Activated B cell treated with CpG ODN at 0.5 μM for 24 hours (primary cell): ENCODE results near the gene CNTD1. TPM values are rescaled to one million over a fixed set of nuclear protein-coding genes. Genes with fewer than 3 reads are reported as not detected.
"Not testable (repeated sequence)": the region's sequence is repeated elsewhere in the genome, so short reads cannot be mapped to it uniquely, and the experiment has no call there.

Experiments used
- ATAC-seq: fragments of 200-7000 bp; cut with Tn5 transposase; one replicate; pipeline ENCODE4 v1.10.0; 2021; ENCODE audit warnings: low read depth, mild to moderate bottlenecking, moderate library complexity
- CTCF ChIA-PET: fragments of 350-600 bp; sonication (Branson Sonifier 250); formaldehyde crosslinking; loops from one replicate; lab custom pipeline; 2021; ENCODE audit warnings: antibody characterized with exemption; lab: Charles Lee
- POLR2A ChIA-PET: fragments of 350-600 bp; sonication (Branson Sonifier 250); formaldehyde crosslinking; loops from one replicate; lab custom pipeline; 2021; ENCODE audit warnings: antibody characterized with exemption; lab: Charles Lee
- DNase-seq: peaks from one replicate; pipeline ENCODE4 v3.0.0; 2022
- H3K27ac Mint-ChIP-seq: one replicate; pipeline ENCODE4 v1.8.0; 2020; ENCODE audit warnings: mixed read lengths
- H3K27me3 Mint-ChIP-seq: one replicate; pipeline ENCODE4 v1.8.0; 2021; ENCODE audit warnings: mixed read lengths
- H3K36me3 Mint-ChIP-seq: one replicate; pipeline ENCODE4 v1.8.0; 2021; ENCODE audit warnings: low read depth, mixed read lengths
- H3K4me1 Mint-ChIP-seq: one replicate; pipeline ENCODE4 v1.8.0; 2021; ENCODE audit warnings: mixed read lengths
- H3K4me3 Mint-ChIP-seq: one replicate; pipeline ENCODE4 v1.8.0; 2020; ENCODE audit warnings: mild to moderate bottlenecking, mixed read lengths
- H3K9me3 Mint-ChIP-seq: one replicate; pipeline ENCODE4 v1.8.0; 2020; ENCODE audit warnings: mixed read lengths
- CTCF ChIP-seq: fragments of 200-600 bp; IDR thresholded peaks from one replicate; pipeline ENCODE4 v1.8.0; 2022; ENCODE audit warnings: antibody characterized with exemption, mild to moderate bottlenecking
- intact Hi-C: fragments of 100-400 bp; cut with micrococcal nuclease; formaldehyde crosslinking; loops from one replicate; pipeline ENCODE4 v1.15.1; 2024
- total RNA-seq: library from RNA; stranded (reverse); gene quantifications from 2 replicates; pipeline ENCODE4 v1.2.3, GENCODE V29; 2022

The CNTD1 gene
- total RNA-seq, 1 donor from 2014 or later, result not detected

DNA sequence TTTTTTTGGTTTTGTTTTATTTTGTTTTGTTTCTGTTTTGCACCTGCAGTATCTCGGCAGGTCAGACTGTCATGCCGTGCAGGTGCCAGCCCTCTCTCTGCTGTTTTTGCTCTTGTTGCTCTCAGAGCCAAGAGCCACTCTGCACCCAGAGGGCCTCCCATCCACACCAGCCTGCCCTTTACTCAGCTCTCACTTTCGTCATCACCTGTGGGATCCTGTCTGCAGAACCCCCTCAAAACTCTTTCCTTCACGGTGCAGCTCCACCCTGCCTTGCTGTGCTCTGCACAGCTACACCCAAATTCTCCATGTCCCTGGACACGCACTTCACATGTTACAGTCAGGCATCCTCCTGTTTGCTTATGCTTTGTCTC lies 54.9 kb downstream of the CNTD1 start:
- POLR2A ChIA-PET, result no interaction called here
- peaks cover 5% of the 10 kb centered on the region for H3K27me3 Mint-ChIP-seq
- H3K4me3 Mint-ChIP-seq, result no peak overlapping the region

DNA sequence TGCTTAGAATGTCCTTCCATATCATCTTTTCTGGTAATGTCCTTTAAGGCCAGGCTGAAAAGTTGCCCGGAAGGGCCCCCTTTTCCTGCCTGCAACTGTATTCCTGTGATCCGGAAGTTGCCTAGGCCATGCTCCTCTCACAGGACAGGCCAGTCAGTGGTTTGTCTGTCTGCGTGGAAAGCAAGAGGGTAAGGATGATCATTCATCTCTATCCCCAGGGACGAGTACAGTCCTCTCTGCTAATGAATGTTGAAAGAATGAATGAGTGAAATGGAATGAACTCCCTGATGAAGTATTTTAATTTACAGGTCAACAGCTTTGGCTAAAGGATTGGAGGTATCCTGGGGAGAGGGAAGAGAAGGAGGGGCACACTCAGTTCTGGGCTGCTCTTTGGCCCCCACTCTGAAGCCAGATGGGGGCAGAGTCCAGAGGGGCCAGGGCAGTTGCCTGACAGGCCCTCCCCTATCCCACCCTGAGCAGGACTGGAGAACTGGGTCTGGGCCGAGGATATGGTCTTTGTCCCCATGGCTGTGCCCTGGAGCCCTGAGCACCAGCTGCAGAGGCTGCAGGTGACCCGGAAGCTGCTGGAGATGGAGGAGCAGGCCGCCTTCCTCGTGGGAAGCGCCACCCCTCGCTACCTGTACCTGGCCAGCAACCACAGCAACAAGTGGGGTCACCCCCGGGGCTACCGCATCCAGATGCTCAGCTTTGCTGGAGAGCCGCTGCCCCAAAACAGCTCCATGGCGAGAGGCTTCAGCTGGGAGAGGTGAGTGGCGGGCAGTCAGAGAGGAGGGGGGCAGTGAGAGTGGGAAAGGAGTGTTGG lies 55.5 kb downstream of the CNTD1 start:
- no peak overlapping the region for H3K27ac Mint-ChIP-seq
- no peaks in the 10 kb centered on the region for H3K4me1 Mint-ChIP-seq
- H3K9me3 Mint-ChIP-seq, result no peaks in the 10 kb centered on the region
- intact Hi-C loops, result no loop called here
- no peaks in the 10 kb centered on the region for H3K36me3 Mint-ChIP-seq
- no peak for ATAC-seq
- POLR2A ChIA-PET, result interaction anchor here (0.7 kb wide), 1 partner anchor 89 kb away, joined by 7 read pairs; no protein-coding TSS in a partner anchor
- H3K27me3 Mint-ChIP-seq, result peaks cover 5% of the 10 kb centered on the region
- CTCF ChIA-PET, result no interaction called here
- no peak overlapping the region for H3K4me3 Mint-ChIP-seq
- no peak for DNase-seq
- no peak for TF ChIP-seq CTCF

More for the DNA sequence above, 54.9 kb downstream of the CNTD1 start:
- TF ChIP-seq CTCF, result no peak
- Mint-ChIP-seq H3K36me3 (no peaks in the 10 kb centered on the region), H3K27ac (no peak overlapping the region), H3K9me3 (no peaks in the 10 kb centered on the region), H3K4me1 (no peaks in the 10 kb centered on the region)
- intact Hi-C loops, result no loop called here
- DNase-seq (no peak), ATAC-seq (no peak)
- CTCF ChIA-PET, result no interaction called here

DNA sequence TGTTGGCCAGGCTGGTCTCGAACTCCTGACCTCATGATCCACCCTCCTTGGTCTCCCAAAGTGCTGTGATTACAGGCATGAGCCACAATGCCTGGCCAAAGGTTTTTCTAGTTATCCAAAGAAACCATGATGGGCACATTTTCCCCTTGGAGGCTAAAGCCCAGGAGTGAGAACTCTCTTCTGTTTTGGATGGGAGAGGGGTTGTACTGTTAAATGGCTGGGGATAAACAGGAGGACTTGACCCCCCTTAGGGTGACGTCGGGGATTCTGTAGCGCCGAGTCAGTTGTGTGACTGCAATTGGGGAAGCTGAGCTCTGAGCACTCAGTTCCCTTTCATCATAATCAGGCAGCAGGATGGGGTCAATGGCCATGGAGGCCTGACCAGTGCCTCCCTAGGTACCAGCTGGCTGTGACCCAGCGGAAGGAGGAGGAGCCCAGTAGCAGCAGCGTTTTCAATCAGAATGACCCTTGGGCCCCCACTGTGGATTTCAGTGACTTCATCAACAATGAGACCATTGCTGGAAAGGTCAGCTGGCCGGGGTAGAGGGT lies 56.5 kb downstream of the CNTD1 start:
- intact Hi-C loops, result no loop called here
- no peak for ATAC-seq
- H3K36me3 Mint-ChIP-seq, result no peaks in the 10 kb centered on the region
- no peak overlapping the region for H3K27ac Mint-ChIP-seq
- ChIA-PET CTCF (no interaction called here), POLR2A (interaction anchor here (0.7 kb wide), 1 partner anchor 90 kb away, joined by 7 read pairs; no protein-coding TSS in a partner anchor)
- DNase-seq, result no peak
- TF ChIP-seq CTCF, result no peak
- no peaks in the 10 kb centered on the region for H3K9me3 Mint-ChIP-seq
- no peaks in the 10 kb centered on the region for H3K4me1 Mint-ChIP-seq
- no peak overlapping the region for H3K4me3 Mint-ChIP-seq
- peaks cover 5% of the 10 kb centered on the region for H3K27me3 Mint-ChIP-seq

DNA sequence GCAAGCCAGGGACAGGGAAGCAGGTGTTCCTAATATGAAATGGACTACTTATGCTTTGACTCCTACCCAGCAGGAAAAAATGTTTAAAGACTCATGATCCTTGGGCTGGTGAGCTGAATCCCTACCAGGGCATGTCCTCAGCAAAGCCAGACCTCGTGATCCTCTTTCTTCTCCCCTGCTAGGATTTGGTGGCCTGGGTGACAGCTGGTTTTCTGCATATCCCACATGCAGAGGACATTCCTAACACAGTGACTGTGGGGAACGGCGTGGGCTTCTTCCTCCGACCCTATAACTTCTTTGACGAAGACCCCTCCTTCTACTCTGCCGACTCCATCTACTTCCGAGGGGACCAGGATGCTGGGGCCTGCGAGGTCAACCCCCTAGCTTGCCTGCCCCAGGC lies 57.4 kb downstream of the CNTD1 start:
- ATAC-seq, H3K4me1 Mint-ChIP-seq, POLR2A ChIA-PET, H3K4me3 Mint-ChIP-seq, H3K27ac Mint-ChIP-seq, H3K36me3 Mint-ChIP-seq, CTCF ChIA-PET, intact Hi-C loops, H3K9me3 Mint-ChIP-seq, H3K27me3 Mint-ChIP-seq, DNase-seq: not testable (repeated sequence)

DNA sequence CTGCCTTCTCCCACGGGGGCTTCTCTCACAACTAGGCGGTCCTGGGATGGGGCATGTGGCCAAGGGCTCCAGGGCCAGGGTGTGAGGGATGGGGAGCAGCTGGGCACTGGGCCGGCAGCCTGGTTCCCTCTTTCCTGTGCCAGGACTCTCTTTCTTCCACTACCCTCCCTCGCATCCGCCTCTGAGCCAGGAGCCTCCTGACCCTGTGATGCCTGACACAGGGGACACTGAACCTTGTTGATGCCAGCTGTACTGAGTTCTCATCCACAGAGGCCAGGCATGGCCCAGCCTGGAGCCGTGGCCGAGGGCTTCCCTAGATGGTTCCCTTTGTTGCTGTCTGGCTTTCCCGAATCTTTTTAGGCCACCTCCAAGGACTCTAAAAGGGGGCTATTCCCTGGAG lies 57.9 kb downstream of the CNTD1 start:
- H3K27ac Mint-ChIP-seq, H3K9me3 Mint-ChIP-seq, H3K36me3 Mint-ChIP-seq, intact Hi-C loops, H3K4me1 Mint-ChIP-seq, CTCF ChIA-PET, POLR2A ChIA-PET, H3K4me3 Mint-ChIP-seq, ATAC-seq, H3K27me3 Mint-ChIP-seq, DNase-seq: not testable (repeated sequence)

DNA sequence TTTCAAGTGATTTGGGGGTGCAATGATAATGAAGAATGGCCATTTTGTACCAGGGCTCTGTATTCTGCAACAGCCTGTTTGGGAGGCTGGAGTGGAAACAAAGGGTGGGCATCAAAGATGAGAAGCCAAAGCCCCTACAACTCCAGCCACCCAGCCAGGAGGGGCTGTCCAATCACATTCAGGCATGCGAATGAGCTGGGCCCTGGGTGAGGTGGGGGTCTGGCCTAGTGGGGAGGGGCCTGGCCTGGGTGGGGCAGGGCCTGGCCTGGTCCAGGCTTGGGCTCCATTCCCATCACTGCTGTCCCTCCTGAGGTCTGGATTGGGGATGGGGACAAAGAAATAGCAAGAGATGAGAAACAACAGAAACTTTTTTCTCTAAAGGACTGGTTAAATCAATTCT lies 58.7 kb downstream of the CNTD1 start:
- ChIA-PET POLR2A (interaction anchor here (0.6 kb wide), 1 partner anchor 164 kb away, joined by 4 read pairs; no protein-coding TSS in a partner anchor), CTCF (no interaction called here)
- Mint-ChIP-seq H3K4me1 (no peaks in the 10 kb centered on the region), H3K27ac (no peak overlapping the region), H3K4me3 (no peak overlapping the region), H3K9me3 (no peaks in the 10 kb centered on the region), H3K27me3 (peaks cover 5% of the 10 kb centered on the region), H3K36me3 (no peaks in the 10 kb centered on the region)
- intact Hi-C loops, result no loop called here
- ATAC-seq (no peak), DNase-seq (no peak)
- TF ChIP-seq CTCF, result no peak
